Mesendoderm (in vitro differentiated cells): Measurements from ENCODE around the gene FGFBP1.

Source experiments
- DNase-seq: peaks from one replicate; pipeline ENCODE4 v3.0.0; 2013
- H2AK5ac ChIP-seq: 2 replicates; pipeline ENCODE4 v1.6.1; 2013; ENCODE audit warnings: low read length, inconsistent platforms
- H2BK120ac ChIP-seq: 2 replicates; pipeline ENCODE4 v1.6.1; 2013; ENCODE audit warnings: low read depth, mild to moderate bottlenecking, low read length, moderate library complexity, mixed read lengths
- H2BK15ac ChIP-seq: replicated peaks from 2 replicates; pipeline ENCODE4 v1.6.1; 2013; ENCODE audit warnings: low read depth, mild to moderate bottlenecking, moderate library complexity
- H2BK5ac ChIP-seq: 2 replicates; pipeline ENCODE4 v1.6.1; 2013; ENCODE audit warnings: low read length, inconsistent platforms
- H3K18ac ChIP-seq: 2 replicates; pipeline ENCODE4 v1.6.1; 2013; ENCODE audit warnings: mild to moderate bottlenecking, low read length, mixed read lengths
- H3K23ac ChIP-seq: one replicate; pipeline ENCODE4 v1.6.1; 2013; ENCODE audit warnings: low read length
- H3K27ac ChIP-seq: 2 replicates; pipeline ENCODE4 v1.5.1; 2013; ENCODE audit warnings: low read depth, mild to moderate bottlenecking, inconsistent platforms, low read length, moderate library complexity
- H3K27me3 ChIP-seq: 2 replicates; pipeline ENCODE4 v1.6.1; 2013; ENCODE audit warnings: low read length, control low read depth, mild to moderate bottlenecking, inconsistent platforms; ENCODE audit not compliant: insufficient read depth, poor library complexity
- H3K36me3 ChIP-seq: 2 replicates; pipeline ENCODE4 v1.6.1; 2013; ENCODE audit warnings: low read length, inconsistent platforms; ENCODE audit not compliant: control insufficient read depth, insufficient read depth
- H3K4ac ChIP-seq: one replicate; pipeline ENCODE4 v1.6.1; 2013; ENCODE audit warnings: low read depth, mild to moderate bottlenecking, low read length, moderate library complexity
- H3K4me1 ChIP-seq: 2 replicates; pipeline ENCODE4 v1.6.1; 2013; ENCODE audit warnings: low read depth, low read length, inconsistent platforms; ENCODE audit not compliant: control insufficient read depth
- H3K4me2 ChIP-seq: 2 replicates; pipeline ENCODE4 v1.6.1; 2013; ENCODE audit warnings: low read length
- H3K4me3 ChIP-seq: 2 replicates; pipeline ENCODE4 v1.5.1; 2013; ENCODE audit warnings: mild to moderate bottlenecking, low read length
- H3K56ac ChIP-seq: one replicate; pipeline ENCODE4 v1.6.1; 2013; ENCODE audit warnings: low read length
- H3K79me1 ChIP-seq: 2 replicates; pipeline ENCODE4 v1.6.1; 2013; ENCODE audit warnings: low read length, inconsistent platforms
- H3K79me2 ChIP-seq: 2 replicates; pipeline ENCODE4 v1.6.1; 2013; ENCODE audit warnings: mild to moderate bottlenecking, low read length; ENCODE audit not compliant: control insufficient read depth, insufficient read depth
- H3K9ac ChIP-seq: 2 replicates; pipeline ENCODE4 v1.6.1; 2013; ENCODE audit warnings: low read length, inconsistent platforms
- H4K5ac ChIP-seq: one replicate; pipeline ENCODE4 v1.6.1; 2013; ENCODE audit warnings: low read length
- H4K8ac ChIP-seq: one replicate; pipeline ENCODE4 v1.6.1; 2013; ENCODE audit warnings: low read depth, mild to moderate bottlenecking, control low read depth, low read length, moderate library complexity
- WGBS: extraction: QIAGEN DNeasy Blood & Tissue Kit; methylation state at CpG from one replicate; pipeline ENCODE4 v1.1.7; 2013; ENCODE audit warnings: low lambda C conversion rate, missing lambda C conversion rate; ENCODE audit not compliant: insufficient coverage; ENCODE audit errors: extremely low coverage; 5-methylcytosine and 5-hydroxymethylcytosine counted together

Gene FGFBP1

DNA sequence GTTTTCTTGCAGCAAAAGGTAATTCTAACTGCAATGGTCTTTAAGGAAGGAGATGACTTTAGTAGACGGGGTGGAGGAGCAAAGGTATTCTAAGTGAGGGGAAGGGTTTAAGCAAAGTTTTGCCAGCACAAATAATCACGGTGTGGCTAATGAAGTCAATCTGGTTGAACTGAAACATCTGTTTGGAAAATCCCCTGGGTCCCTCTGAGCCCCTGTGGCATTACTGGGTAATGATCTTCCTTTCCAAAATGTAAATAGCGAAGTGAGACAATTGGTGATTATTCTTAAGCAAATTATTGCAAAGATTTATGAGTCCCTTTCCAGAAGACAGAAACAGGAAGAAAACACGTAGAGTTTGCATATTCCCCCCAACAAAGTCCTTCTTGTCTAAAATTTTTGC, 47.2 kb downstream of the FGFBP1 start:
- no peaks in the 10 kb centered on the region for H3K79me2 ChIP-seq
- no peak overlapping the region for H3K9ac ChIP-seq
- H3K4ac ChIP-seq = no peak overlapping the region
- H3K79me1 ChIP-seq = no peaks in the 10 kb centered on the region
- no peak overlapping the region for H4K5ac ChIP-seq
- no CpG with 5 or more reads among the region's 4 CpGs for WGBS
- H3K4me1 ChIP-seq = no peaks in the 10 kb centered on the region
- H3K56ac ChIP-seq = no peak overlapping the region
- no peak overlapping the region for H2BK5ac ChIP-seq
- no peak overlapping the region for H3K4me2 ChIP-seq
- H3K27ac ChIP-seq = no peak overlapping the region
- no peak overlapping the region for H3K4me3 ChIP-seq
- no peak overlapping the region for H2AK5ac ChIP-seq
- no peaks in the 10 kb centered on the region for H3K27me3 ChIP-seq
- H4K8ac ChIP-seq = no peak overlapping the region
- H3K18ac ChIP-seq = no peak overlapping the region
- no peaks in the 10 kb centered on the region for H3K36me3 ChIP-seq
- no peak overlapping the region for H3K23ac ChIP-seq
- H2BK15ac ChIP-seq = no peak overlapping the region
- no peak overlapping the region for H2BK120ac ChIP-seq
- no peak for DNase-seq

DNA sequence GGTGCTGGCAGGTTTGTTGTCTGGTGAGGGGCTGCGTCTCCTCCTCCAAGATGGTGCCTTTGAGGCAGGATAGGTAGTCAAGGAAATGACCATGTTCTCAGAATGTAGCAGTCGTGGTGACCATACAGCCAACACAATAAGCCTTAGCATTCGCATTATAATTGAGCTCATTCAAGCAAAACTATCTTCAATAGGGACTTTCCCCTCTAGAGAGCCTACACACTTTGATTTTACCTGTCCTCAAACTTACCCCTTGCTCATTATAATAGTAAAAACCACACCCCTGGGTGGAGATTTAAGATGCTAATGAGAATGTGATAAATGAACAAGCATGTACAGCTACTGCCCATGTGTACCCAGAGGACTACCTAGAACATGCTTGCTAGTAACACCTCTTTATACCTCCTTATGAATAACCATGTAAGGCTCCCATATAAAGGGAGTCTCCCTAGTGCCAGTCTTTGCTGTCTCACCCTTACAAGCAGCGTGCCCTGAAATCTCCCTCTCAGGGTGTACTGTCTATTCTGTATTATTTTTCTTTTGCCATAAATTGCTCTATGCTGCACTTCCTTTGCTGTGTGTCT, 48.2 kb downstream of the FGFBP1 start:
- WGBS = no CpG with 5 or more reads among the region's 4 CpGs
- Histone ChIP-seq H3K4ac (no peak overlapping the region), H3K56ac (no peak overlapping the region), H3K36me3 (no peaks in the 10 kb centered on the region), H2BK5ac (no peak overlapping the region), H3K27me3 (no peaks in the 10 kb centered on the region), H3K9ac (no peak overlapping the region), H2BK120ac (no peak overlapping the region), H3K4me1 (no peaks in the 10 kb centered on the region), H3K79me1 (no peaks in the 10 kb centered on the region), H3K27ac (no peak overlapping the region), H4K8ac (no peak overlapping the region), H3K4me3 (no peak overlapping the region), H2AK5ac (no peak overlapping the region), H3K18ac (no peak overlapping the region), H3K23ac (no peak overlapping the region), H3K79me2 (no peaks in the 10 kb centered on the region), H4K5ac (no peak overlapping the region), H2BK15ac (no peak overlapping the region), H3K4me2 (no peak overlapping the region)
- DNase-seq = no peak

DNA sequence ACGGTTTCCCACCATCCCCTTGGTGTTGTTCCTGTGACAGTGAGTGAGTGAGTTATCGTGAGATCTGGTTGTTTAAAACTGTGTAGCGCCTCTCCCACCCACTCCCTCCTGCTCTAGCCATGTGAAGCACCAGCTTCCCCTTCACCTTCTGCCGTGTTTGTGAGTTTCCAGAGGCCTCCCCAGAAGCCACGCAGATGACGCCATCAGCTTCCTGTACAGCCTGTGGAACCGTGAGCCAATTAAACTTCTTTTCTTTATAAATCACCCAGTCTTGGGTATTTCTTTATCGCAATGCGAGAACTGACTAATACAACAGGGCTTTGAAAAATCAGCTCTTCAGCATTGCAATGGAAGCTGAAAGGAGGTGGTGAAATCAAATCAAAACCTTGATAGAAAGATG, 50.0 kb downstream of the FGFBP1 start:
- Histone ChIP-seq H3K23ac (no peak overlapping the region), H2BK15ac (no peak overlapping the region), H3K27ac (no peak overlapping the region), H3K27me3 (no peaks in the 10 kb centered on the region), H3K9ac (no peak overlapping the region), H3K79me2 (no peaks in the 10 kb centered on the region), H2AK5ac (no peak overlapping the region), H3K4me3 (no peak overlapping the region), H2BK120ac (no peak overlapping the region), H3K79me1 (no peaks in the 10 kb centered on the region), H3K56ac (no peak overlapping the region), H3K18ac (no peak overlapping the region), H4K5ac (no peak overlapping the region), H4K8ac (no peak overlapping the region), H3K4me2 (no peak overlapping the region), H3K36me3 (no peaks in the 10 kb centered on the region), H3K4me1 (no peaks in the 10 kb centered on the region), H2BK5ac (no peak overlapping the region), H3K4ac (no peak overlapping the region)
- DNase-seq = no peak
- no CpG with 5 or more reads among the region's 9 CpGs for whole genome bisulfite sequencing
